Esophagus (tissue), 2 donors: ENCODE data around the gene DNAJC13. TPM values are rescaled to one million over a fixed set of nuclear protein-coding genes. Genes with fewer than 3 reads are reported as not detected.

Source experiments
- H3K27ac ChIP-seq, 2 donors: one replicate each; pipeline ENCODE4 v1.5.1; 2013; ENCODE audit warnings: low read depth in 2 of 2, mild to moderate bottlenecking in 2 of 2, inconsistent platforms in 1 of 2, low read length in 1 of 2, moderate library complexity in 1 of 2
- H3K27me3 ChIP-seq, 2 donors: one replicate each; pipeline ENCODE4 v1.6.1; 2013; ENCODE audit warnings: low read length in 2 of 2, control low read depth in 1 of 2, mild to moderate bottlenecking in 1 of 2; ENCODE audit not compliant: insufficient read depth in 2 of 2, control insufficient read depth in 1 of 2
- H3K36me3 ChIP-seq, 2 donors: one replicate each; pipeline ENCODE4 v1.6.1; 2013; ENCODE audit warnings: low read length in 1 of 2; ENCODE audit not compliant: control insufficient read depth in 2 of 2, insufficient read depth in 2 of 2
- H3K4me1 ChIP-seq, 2 donors: one replicate each; pipeline ENCODE4 v1.6.1; 2013; ENCODE audit warnings: low read length in 1 of 2; ENCODE audit not compliant: control insufficient read depth in 2 of 2, insufficient read depth in 2 of 2
- H3K4me3 ChIP-seq, 2 donors: one replicate each; pipeline ENCODE4 v1.5.1; 2013; ENCODE audit warnings: low read length in 2 of 2, mild to moderate bottlenecking in 2 of 2, low read depth in 1 of 2, moderate library complexity in 1 of 2
- H3K9me3 ChIP-seq, 2 donors: one replicate each; pipeline ENCODE4 v1.6.1; 2013; ENCODE audit warnings: mild to moderate bottlenecking in 2 of 2, low read depth in 1 of 2, low read length in 1 of 2, moderate library complexity in 1 of 2; ENCODE audit not compliant: control insufficient read depth in 2 of 2, insufficient read depth in 1 of 2
- WGBS, 2 donors: extraction: QIAGEN DNeasy Blood & Tissue Kit; methylation state at CpG; one replicate each; pipeline ENCODE4 v1.1.7; 2013; 5-methylcytosine and 5-hydroxymethylcytosine counted together
- polyA plus RNA-seq, 2 donors: library from polyadenylated mRNA; stranded (reverse); fragments of 200-250 nt; gene quantifications; one replicate each; pipeline ENCODE4 v1.2.3, GENCODE V29; 2013
- donor health status: healthy with polysubstance abuse.
- donor health status: Bipolar disorder and iron deficiency.

The DNAJC13 gene
- polyA plus RNA-seq, 2 donors = 5.9 to 7.4 TPM

DNA sequence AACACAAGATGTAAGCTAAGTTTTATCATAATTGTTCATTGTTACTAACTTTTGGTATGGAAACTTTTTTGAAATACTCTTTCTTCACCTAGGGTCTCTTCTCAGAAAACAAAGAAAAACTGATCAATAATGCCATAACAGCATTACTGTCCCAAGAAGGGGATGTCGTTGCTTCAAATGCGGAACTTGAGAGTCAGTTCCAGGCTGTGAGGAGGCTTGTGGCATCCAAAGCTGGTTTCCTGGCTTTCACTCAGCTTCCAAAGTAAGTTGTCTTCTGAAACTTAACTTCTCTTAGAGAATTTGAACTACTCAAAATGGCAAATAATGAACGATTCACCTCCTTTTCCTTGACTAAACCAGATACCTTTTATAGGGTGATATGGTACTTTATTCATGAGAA, 39.3 kb downstream of the DNAJC13 start:
- Histone ChIP-seq H3K27ac (no peak overlapping the region), H3K27me3 (no peaks in the 10 kb centered on the region), H3K4me1 (no peaks in the 10 kb centered on the region), H3K36me3 (peaks cover 2% of the 10 kb centered on the region in 2 donors), H3K4me3 (no peak overlapping the region), H3K9me3 (no peaks in the 10 kb centered on the region)
- 93 to 96% methylated on average over 3 of the region's 3 CpGs for WGBS, 2 donors

DNA sequence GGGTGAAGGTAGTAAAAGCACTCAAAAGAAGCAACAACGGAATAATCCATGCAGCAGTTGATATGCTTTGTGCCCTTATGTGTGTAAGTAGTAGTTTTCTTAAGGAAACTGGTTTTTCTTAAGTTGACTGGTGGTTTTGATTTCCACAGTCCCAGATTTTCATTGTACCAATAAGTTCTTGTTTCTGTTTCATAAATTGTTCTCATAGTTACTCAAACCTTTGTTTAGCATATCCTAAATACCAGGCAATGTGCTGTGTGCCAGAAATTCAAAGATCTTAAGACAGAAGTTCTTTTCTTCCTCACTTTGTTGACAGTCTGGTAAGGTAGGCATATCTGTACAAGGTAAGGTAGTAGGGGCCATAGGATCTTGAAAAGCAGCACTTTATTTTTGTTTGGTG, 40.0 kb downstream of the DNAJC13 start:
- Histone ChIP-seq H3K9me3 (no peaks in the 10 kb centered on the region), H3K4me1 (no peaks in the 10 kb centered on the region), H3K27me3 (no peaks in the 10 kb centered on the region), H3K36me3 (peaks cover 2% of the 10 kb centered on the region in 2 donors), H3K4me3 (no peak overlapping the region), H3K27ac (no peak overlapping the region)
- WGBS, 2 donors = 94 to 97% methylated on average over 1 of the region's 1 CpG

DNA sequence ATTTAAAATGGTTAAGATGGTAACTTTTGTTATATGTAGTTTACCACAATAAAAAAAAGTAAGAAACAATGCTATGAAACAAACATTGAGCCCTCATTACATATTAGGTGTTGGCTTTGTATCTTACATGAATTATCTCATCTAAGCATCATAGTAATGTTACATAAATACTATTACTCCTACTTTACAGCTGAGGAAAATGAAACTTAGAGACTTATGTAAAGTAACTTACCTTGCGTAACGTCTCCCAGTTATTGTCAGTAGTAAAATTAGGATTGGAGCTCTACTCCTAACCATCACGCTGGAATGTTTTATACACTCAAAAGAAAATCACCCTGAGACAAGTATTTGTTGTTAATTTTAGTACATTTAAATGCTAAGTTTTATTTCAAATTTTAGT, 42.2 kb downstream of the DNAJC13 start:
- H3K9me3 ChIP-seq = no peaks in the 10 kb centered on the region
- 97% methylated on average over 3 of the region's 3 CpGs for WGBS, 2 donors
- no peak overlapping the region for H3K27ac ChIP-seq
- no peaks in the 10 kb centered on the region for H3K27me3 ChIP-seq
- H3K4me1 ChIP-seq = no peaks in the 10 kb centered on the region
- H3K36me3 ChIP-seq = peaks cover 4% of the 10 kb centered on the region in 2 donors
- no peak overlapping the region for H3K4me3 ChIP-seq

DNA sequence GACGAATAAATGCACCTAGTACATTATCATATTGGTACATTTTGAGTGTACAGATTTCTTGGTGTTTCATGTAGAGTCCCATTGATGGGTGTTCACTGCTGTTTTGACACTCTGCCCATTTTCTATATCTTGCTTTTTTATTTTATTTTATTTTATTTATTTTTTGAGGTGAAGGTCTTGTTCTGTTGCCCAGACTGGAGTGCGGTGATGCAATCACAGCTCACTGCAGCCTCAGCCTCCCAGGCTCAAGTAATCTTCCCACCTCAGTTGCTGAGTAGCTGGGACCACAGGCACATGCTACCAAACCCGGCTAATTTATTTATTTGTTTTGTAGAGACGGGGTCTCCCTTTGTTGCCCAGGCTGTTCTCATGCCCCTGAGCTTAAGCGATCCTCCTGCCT, 44.2 kb downstream of the DNAJC13 start:
- H3K27ac ChIP-seq = no peak overlapping the region
- H3K36me3 ChIP-seq = peaks cover 4% of the 10 kb centered on the region in 2 donors
- H3K9me3 ChIP-seq = no peaks in the 10 kb centered on the region
- 96 to 98% methylated on average over 5 of the region's 5 CpGs for WGBS, 2 donors
- H3K27me3 ChIP-seq = no peaks in the 10 kb centered on the region
- no peaks in the 10 kb centered on the region for H3K4me1 ChIP-seq
- no peak overlapping the region for H3K4me3 ChIP-seq

DNA sequence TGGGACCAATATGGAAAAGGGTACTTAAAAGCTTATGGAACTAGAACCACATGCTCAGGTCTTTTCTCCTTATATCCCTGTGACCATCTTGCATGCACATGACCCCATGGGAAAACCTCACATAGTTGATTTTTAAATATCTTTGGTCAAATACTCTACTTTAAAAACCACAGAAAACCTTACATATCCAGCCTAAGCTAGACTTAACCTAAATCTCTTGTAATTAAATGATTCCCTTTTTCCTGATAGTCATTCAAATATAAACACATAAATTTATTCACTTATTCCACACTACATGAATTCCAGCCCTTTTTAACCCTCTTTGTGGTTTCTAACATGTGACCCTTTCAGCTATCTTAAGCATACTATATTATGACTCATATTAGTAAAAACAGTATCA, 46.8 kb downstream of the DNAJC13 start:
- Histone ChIP-seq H3K27ac (no peak overlapping the region), H3K4me1 (no peaks in the 10 kb centered on the region), H3K4me3 (no peak overlapping the region), H3K27me3 (no peaks in the 10 kb centered on the region), H3K9me3 (no peaks in the 10 kb centered on the region), H3K36me3 (peaks cover 2 to 3% of the 10 kb centered on the region in 2 donors)

DNA sequence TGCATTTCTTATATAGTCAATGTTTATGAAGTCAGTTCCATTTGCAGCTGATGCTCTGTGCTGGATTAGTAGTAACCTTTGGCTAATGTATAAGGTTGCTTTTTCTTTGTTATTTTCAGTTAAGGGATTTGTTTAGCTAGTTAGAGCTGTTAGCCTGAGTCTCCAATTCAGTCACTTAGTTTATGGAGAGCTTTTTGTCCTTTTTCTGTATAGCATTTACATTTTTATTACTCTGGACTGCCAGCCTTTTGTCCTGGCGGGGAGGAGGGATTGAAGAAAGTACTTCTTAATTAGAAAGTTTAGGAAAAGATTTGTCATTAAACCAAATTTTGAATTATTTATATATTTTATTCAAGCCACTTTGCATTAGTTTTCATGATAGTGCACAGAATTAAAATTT, 52.0 kb downstream of the DNAJC13 start:
- WGBS, 2 donors = 53 to 97% methylated on average over 1 of the region's 1 CpG
- Histone ChIP-seq H3K4me3 (no peak overlapping the region), H3K36me3 (no peaks in the 10 kb centered on the region), H3K9me3 (no peaks in the 10 kb centered on the region), H3K4me1 (no peaks in the 10 kb centered on the region), H3K27me3 (no peaks in the 10 kb centered on the region), H3K27ac (no peak overlapping the region)

DNA sequence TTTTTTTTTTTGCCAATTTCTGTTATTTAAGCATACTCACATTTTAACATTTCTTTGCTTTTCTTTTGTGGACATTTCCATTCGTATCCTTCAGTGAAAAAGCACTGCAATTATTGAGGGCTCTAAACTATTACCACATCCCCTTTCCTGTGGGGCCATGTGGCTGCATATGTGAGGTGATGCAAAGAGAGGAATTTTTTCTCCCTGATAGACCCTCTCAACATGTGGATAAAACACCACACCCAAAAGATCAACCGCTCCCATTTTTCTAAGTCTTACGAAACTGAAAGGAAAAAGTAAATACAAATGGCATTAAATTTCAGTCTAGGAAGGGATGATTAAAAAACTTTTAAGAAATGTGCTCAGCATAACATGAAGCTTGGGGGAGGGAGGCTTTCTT, 68.8 kb downstream of the DNAJC13 start:
- no peak overlapping the region for H3K4me3 ChIP-seq
- H3K27me3 ChIP-seq = no peaks in the 10 kb centered on the region
- peaks cover 2 to 5% of the 10 kb centered on the region in 2 donors for H3K36me3 ChIP-seq
- no peak overlapping the region for H3K27ac ChIP-seq
- H3K9me3 ChIP-seq = no peaks in the 10 kb centered on the region
- no peaks in the 10 kb centered on the region for H3K4me1 ChIP-seq
- WGBS, 2 donors = 79 to 81% methylated on average over 3 of the region's 3 CpGs

DNA sequence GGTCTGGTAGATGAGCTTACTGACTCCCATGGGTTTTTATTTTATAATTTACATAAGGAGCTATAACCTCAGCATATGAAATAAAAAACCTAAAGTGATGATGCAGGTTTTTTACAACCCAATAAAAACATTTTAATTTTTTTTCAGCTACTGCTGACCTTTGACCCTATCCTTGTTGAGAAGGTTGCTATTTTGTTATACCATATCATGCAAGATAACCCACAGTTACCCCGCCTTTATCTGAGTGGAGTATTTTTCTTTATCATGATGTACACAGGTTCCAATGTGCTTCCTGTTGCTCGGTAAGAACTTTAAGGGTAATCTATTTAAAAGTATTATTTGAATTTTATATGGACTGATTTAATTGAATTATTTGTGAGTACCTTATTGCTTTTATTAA, 70.8 kb downstream of the DNAJC13 start:
- 69 to 86% methylated on average over 2 of the region's 2 CpGs for WGBS, 2 donors
- H3K4me1 ChIP-seq = no peaks in the 10 kb centered on the region
- no peak overlapping the region for H3K27ac ChIP-seq
- peaks cover 0 to 2% of the 10 kb centered on the region in 2 donors for H3K36me3 ChIP-seq
- H3K4me3 ChIP-seq = no peak overlapping the region
- no peaks in the 10 kb centered on the region for H3K9me3 ChIP-seq
- H3K27me3 ChIP-seq = no peaks in the 10 kb centered on the region

DNA sequence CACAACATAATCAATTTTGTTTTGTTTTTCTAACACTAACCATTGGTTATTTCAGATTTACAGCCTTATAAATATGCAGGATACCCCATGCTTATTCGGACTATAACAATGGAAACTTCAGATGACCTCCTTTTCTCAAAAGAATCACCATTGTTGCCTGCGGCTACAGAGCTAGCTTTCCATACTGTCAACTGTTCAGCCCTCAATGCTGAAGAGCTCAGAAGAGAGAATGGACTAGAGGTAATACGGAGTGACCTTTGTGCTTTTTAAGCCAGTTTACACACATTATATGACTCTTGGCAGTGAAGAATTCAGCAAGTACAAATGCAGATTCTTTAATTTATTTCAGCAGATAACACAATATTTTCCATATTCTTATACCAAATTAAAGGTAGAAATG, 81.8 kb downstream of the DNAJC13 start:
- H3K36me3 ChIP-seq = peaks cover 8 to 20% of the 10 kb centered on the region in 2 donors
- WGBS, 2 donors = 95 to 98% methylated on average over 3 of the region's 3 CpGs

DNA sequence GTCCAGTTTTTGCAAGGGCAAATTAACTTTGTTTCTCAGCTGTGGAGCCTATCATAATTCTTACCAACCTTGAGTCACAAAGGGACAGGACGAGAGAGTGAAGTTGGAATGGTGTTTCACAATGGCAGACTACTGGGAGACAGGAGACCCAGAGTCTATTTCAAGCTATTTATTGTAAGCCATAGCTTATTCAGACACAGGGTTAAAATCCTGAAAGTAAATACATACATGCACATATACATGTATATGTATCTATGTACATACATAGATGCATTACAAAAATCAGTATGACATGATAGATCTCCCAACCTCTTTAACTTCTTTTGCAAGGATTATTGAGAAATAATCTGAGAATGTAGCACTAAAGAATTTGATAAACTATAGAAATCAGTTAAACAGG, 86.3 kb downstream of the DNAJC13 start:
- no peaks in the 10 kb centered on the region for H3K4me1 ChIP-seq
- no peak overlapping the region for H3K4me3 ChIP-seq
- WGBS, 2 donors = 77 to 85% methylated on average over 1 of the region's 1 CpG
- no peaks in the 10 kb centered on the region for H3K9me3 ChIP-seq
- H3K27me3 ChIP-seq = no peaks in the 10 kb centered on the region
- H3K36me3 ChIP-seq = peaks cover 5 to 16% of the 10 kb centered on the region in 2 donors
- no peak overlapping the region for H3K27ac ChIP-seq

More for the DNA sequence above, 81.8 kb downstream of the DNAJC13 start:
- Histone ChIP-seq H3K4me3 (no peak overlapping the region), H3K27ac (no peak overlapping the region), H3K27me3 (no peaks in the 10 kb centered on the region), H3K4me1 (no peaks in the 10 kb centered on the region), H3K9me3 (no peaks in the 10 kb centered on the region)
